K562 (cell line): ENCODE results near the gene IL6R. TPM values are rescaled to one million over a fixed set of nuclear protein-coding genes. Genes with fewer than 3 reads are reported as not detected.
A peak's percentile ranks its signal among the peaks of the same experiment; 100 is the strongest.

Experiments used
- ARID2 ChIP-seq: fragments of 450-650 bp; IDR thresholded peaks from 2 replicates; pipeline ENCODE4 v1.6.1; 2017; ENCODE audit warnings: antibody characterized with exemption, mild to moderate bottlenecking
- EP300 ChIP-seq: IDR thresholded peaks from 2 replicates; pipeline ENCODE4 v1.6.1; 2012; ENCODE audit warnings: low read length, improper control_type of control experiment
- EWSR1 ChIP-seq: fragments of 450-650 bp; IDR thresholded peaks from 2 replicates; pipeline ENCODE4 v1.6.1; 2018; ENCODE audit warnings: borderline replicate concordance, mild to moderate bottlenecking, low read depth, moderate library complexity; ENCODE audit not compliant: partially characterized antibody
- FOS ChIP-seq: IDR thresholded peaks from 3 replicates; pipeline ENCODE4 v1.6.1; 2011; ENCODE audit not compliant: insufficient read length; ENCODE audit errors: extremely low read depth
- POLR2G ChIP-seq: fragments of 200-400 bp; formaldehyde crosslinking; IDR thresholded peaks from 2 replicates; pipeline ENCODE4 v1.6.1; 2017; ENCODE audit warnings: low read depth, mild to moderate bottlenecking, antibody characterized with exemption, low read length, moderate library complexity
- ZEB2 ChIP-seq: fragments of 450-650 bp; IDR thresholded peaks from 2 replicates; pipeline ENCODE4 v1.6.1; 2016
- ZNF354B ChIP-seq: fragments of 250-450 bp; sonication (Bioruptor Pico); IDR thresholded peaks from 2 replicates; pipeline ENCODE4 v1.4.0; 2020
- ZNF644 ChIP-seq: fragments of 200-800 bp; sonication (Bioruptor generic); IDR thresholded peaks from 2 replicates; pipeline ENCODE4 v1.6.1; 2016; ENCODE audit warnings: low read depth, missing genetic modification characterization, missing compliant biosample characterization
- polyA plus RNA-seq, 8 experiments: library from polyadenylated mRNA; depleted of rRNA in 4 of 8; stranded (reverse) in 5 of 8; unstranded in 3 of 8; fragments of >200 nt; fragmentation: Nextera tagmentation in 2 of 8; fragmentation: Illumina TruSeq in 1 of 8; extraction: Ambion mirVana in 2 of 8; extraction: Trizol in 1 of 8; gene quantifications; 2 replicates each; pipeline versions ENCODE4 v1.2.1 to v1.2.3, GENCODE V29; 2011 to 2014; ENCODE audit warnings: inconsistent platforms in 1 of 8, missing spikeins in 1 of 8
- total RNA-seq, 7 experiments: library from RNA; depleted of rRNA in 6 of 7; stranded (reverse); fragments of >200 nt in 6 of 7; fragmentation: Illumina TruSeq in 2 of 7; extraction: Trizol in 2 of 7; gene quantifications; 2 replicates each; pipeline versions ENCODE4 v1.2.1 to v1.2.3, GENCODE V29; 2011 to 2021; ENCODE audit warnings: low replicate concordance in 1 of 7
- TF ChIP-seq, protein P1 (sequence below): fragments of 200-800 bp; sonication (Bioruptor generic); IDR thresholded peaks from 2 replicates; pipeline ENCODE4 v1.6.1; 2017; ENCODE audit warnings: missing genetic modification characterization, missing compliant biosample characterization
- TF ChIP-seq, protein P2 (sequence below), 2 experiments: IDR thresholded peaks; 2 replicates each; pipeline ENCODE4 v1.6.1; 2011; ENCODE audit warnings: borderline replicate concordance in 1 of 2, control low read depth in 1 of 2, low read depth in 1 of 2, low read length in 1 of 2, mild to moderate bottlenecking in 1 of 2, mixed read lengths in 1 of 2, moderate library complexity in 1 of 2; ENCODE audit not compliant: insufficient read depth in 1 of 2, insufficient read length in 1 of 2, poor library complexity in 1 of 2, severe bottlenecking in 1 of 2; ENCODE audit errors: extremely low read depth in 1 of 2
- TF ChIP-seq, protein P3 (sequence below): fragments of 450-650 bp; formaldehyde crosslinking; IDR thresholded peaks from 2 replicates; pipeline ENCODE4 v1.4.0; 2020; ENCODE audit warnings: mild to moderate bottlenecking, moderate library complexity

Gene IL6R
- total and polyA plus RNA-seq, 9 of the 15 experiments (the other 6 are each of a cell fraction or from before 2014, with no cell fraction given), result 0.05 to 1.1 (median 0.11) TPM; not detected in 2

DNA sequence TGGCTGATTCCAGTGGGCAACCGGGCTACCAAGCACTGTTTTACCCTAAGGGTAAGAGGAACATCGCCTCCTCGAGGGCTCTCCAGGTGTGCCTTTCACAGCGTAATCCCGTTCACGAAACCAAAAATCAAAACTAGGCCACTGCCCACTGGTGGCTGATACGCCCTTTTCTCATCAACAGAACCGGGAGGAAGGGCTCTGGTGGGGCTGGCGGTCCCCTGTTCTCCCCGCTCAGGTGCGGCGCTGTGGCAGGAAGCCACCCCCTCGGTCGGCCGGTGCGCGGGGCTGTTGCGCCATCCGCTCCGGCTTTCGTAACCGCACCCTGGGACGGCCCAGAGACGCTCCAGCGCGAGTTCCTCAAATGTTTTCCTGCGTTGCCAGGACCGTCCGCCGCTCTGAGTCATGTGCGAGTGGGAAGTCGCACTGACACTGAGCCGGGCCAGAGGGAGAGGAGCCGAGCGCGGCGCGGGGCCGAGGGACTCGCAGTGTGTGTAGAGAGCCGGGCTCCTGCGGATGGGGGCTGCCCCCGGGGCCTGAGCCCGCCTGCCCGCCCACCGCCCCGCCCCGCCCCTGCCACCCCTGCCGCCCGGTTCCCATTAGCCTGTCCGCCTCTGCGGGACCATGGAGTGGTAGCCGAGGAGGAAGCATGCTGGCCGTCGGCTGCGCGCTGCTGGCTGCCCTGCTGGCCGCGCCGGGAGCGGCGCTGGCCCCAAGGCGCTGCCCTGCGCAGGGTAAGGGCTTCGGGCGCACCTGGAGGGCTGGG is at the start of gene IL6R (continued):
- TF ChIP-seq EP300 (peak; percentile 14; the same call in 1 of the 2 replicates), EWSR1 (no peak), ZEB2 (peak; percentile 72), ZNF354B (CRISPR knock-in tag) (no peak), FOS (no peak), ARID2 (no peak), POLR2G (0 out of 2 replicates have a peak, but pooled peaks have one; percentile 41), ZNF644 (tag) (no peak)
- TF ChIP-seq, protein P1, sequence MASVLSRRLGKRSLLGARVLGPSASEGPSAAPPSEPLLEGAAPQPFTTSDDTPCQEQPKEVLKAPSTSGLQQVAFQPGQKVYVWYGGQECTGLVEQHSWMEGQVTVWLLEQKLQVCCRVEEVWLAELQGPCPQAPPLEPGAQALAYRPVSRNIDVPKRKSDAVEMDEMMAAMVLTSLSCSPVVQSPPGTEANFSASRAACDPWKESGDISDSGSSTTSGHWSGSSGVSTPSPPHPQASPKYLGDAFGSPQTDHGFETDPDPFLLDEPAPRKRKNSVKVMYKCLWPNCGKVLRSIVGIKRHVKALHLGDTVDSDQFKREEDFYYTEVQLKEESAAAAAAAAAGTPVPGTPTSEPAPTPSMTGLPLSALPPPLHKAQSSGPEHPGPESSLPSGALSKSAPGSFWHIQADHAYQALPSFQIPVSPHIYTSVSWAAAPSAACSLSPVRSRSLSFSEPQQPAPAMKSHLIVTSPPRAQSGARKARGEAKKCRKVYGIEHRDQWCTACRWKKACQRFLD (CRISPR knock-in tag), result no peak
- TF ChIP-seq, protein P2, sequence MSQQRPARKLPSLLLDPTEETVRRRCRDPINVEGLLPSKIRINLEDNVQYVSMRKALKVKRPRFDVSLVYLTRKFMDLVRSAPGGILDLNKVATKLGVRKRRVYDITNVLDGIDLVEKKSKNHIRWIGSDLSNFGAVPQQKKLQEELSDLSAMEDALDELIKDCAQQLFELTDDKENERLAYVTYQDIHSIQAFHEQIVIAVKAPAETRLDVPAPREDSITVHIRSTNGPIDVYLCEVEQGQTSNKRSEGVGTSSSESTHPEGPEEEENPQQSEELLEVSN (IDR thresholded peaks at IDR 0.05; ENCODE audit: borderline replicate concordance in 1 of 2, extremely low read depth in 1 of 2, insufficient read depth in 1 of 2, insufficient read length in 1 of 2, low read depth in 1 of 2, low read length in 1 of 2, poor library complexity in 1 of 2, severe bottlenecking in 1 of 2), result peak in 1 of 2 experiments; percentile 5
- TF ChIP-seq, protein P3, sequence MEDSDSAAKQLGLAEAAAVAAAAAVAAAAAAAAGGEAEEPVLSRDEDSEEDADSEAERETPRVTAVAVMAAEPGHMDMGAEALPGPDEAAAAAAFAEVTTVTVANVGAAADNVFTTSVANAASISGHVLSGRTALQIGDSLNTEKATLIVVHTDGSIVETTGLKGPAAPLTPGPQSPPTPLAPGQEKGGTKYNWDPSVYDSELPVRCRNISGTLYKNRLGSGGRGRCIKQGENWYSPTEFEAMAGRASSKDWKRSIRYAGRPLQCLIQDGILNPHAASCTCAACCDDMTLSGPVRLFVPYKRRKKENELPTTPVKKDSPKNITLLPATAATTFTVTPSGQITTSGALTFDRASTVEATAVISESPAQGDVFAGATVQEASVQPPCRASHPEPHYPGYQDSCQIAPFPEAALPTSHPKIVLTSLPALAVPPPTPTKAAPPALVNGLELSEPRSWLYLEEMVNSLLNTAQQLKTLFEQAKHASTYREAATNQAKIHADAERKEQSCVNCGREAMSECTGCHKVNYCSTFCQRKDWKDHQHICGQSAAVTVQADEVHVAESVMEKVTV (CRISPR knock-in tag), result no peak
